ENCODE results near the gene GMDS.

DNA sequence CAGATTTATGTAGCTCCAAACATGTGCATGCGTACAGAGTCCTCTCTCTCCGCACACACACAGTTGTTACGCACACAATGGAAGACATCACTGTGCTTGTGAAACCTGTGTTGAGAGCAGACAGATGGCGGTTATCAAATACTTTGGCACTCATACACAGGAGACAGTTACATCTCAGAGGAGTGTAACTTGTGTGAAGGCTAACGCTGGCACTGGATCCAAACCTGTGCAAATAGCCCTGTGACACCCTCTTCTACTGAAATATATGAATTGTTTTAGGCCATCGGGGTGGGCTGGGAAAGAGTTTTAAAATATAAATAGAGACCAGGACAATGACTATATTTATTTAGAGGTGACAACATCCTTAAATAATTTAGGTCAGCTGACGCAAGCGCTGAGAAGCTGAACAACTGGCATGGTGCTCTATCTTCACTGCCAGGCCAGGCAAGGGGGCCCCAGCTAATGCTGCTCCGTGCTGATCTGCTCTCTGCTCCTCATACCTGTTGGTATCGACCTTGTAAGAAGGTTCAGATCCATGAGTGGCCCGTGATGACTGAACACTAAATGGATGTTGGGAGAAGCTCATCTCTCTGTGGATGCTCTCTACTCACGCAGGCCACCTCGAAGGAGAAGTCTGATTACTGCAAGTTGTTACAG, 566.2 kb downstream of the GMDS start:
- TF ChIP-seq, protein P1, sequence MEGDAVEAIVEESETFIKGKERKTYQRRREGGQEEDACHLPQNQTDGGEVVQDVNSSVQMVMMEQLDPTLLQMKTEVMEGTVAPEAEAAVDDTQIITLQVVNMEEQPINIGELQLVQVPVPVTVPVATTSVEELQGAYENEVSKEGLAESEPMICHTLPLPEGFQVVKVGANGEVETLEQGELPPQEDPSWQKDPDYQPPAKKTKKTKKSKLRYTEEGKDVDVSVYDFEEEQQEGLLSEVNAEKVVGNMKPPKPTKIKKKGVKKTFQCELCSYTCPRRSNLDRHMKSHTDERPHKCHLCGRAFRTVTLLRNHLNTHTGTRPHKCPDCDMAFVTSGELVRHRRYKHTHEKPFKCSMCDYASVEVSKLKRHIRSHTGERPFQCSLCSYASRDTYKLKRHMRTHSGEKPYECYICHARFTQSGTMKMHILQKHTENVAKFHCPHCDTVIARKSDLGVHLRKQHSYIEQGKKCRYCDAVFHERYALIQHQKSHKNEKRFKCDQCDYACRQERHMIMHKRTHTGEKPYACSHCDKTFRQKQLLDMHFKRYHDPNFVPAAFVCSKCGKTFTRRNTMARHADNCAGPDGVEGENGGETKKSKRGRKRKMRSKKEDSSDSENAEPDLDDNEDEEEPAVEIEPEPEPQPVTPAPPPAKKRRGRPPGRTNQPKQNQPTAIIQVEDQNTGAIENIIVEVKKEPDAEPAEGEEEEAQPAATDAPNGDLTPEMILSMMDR (IDR thresholded peaks at IDR 0.05) = no peak
- no peak for TF ChIP-seq EZH2 (IDR thresholded peaks at IDR 0.05; ENCODE audit: borderline replicate concordance, insufficient read depth, low read depth, low read length, poor library complexity, severe bottlenecking)
